MM.1S (cell line): ENCODE measurements around the gene NUDT2.

Experiments used
- EZH2 ChIP-seq: fragments of 300-600 bp; sonication (generic); optimal IDR thresholded peaks from 2 replicates; pipeline ENCODE3; 2017; ENCODE audit warnings: low read depth, mild to moderate bottlenecking, antibody characterized with exemption, low read length, mixed read lengths
- TF ChIP-seq, protein P1 (sequence below): fragments of 300-600 bp; sonication (generic); IDR thresholded peaks from 2 replicates; pipeline ENCODE4 v1.5.1; 2016; ENCODE audit warnings: antibody characterized with exemption, low read length, mixed read lengths

DNA sequence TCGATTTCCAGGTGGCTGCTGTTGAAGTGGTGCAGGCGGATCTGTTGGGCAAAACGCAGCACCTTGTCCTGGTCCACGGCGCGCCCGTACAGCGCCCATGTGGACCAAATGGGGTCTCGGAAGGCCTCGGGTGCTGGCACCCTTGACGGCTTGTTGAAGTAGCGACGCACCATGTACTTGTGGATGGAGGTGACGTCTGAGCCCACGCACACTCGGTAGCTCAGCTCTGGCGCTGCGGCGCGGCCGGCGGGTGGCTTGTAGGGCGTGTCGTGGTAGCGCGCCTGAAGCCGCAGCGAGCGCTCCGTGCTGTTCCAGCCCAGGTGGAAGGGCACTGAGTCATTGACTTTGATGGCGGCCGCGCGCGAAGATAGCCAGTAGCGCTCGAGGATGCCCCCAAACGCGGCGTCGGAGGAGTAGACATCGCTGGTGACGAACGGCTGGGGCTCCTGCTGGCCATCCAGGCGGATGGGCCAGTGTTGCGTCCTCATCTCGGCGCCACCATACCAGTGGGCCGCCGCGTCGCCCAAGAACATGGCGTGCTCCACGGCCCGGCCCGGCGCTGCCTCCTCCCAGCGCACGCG, 42.6 kb downstream of the NUDT2 start:
- TF ChIP-seq, protein P1, sequence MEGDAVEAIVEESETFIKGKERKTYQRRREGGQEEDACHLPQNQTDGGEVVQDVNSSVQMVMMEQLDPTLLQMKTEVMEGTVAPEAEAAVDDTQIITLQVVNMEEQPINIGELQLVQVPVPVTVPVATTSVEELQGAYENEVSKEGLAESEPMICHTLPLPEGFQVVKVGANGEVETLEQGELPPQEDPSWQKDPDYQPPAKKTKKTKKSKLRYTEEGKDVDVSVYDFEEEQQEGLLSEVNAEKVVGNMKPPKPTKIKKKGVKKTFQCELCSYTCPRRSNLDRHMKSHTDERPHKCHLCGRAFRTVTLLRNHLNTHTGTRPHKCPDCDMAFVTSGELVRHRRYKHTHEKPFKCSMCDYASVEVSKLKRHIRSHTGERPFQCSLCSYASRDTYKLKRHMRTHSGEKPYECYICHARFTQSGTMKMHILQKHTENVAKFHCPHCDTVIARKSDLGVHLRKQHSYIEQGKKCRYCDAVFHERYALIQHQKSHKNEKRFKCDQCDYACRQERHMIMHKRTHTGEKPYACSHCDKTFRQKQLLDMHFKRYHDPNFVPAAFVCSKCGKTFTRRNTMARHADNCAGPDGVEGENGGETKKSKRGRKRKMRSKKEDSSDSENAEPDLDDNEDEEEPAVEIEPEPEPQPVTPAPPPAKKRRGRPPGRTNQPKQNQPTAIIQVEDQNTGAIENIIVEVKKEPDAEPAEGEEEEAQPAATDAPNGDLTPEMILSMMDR = no peak
- no peak for TF ChIP-seq EZH2
